GM12878 (cell line): ENCODE measurements around the gene ARHGAP26. TPM values are rescaled to one million over a fixed set of nuclear protein-coding genes. Genes with fewer than 3 reads are reported as not detected.

Source experiments
- ATF7 ChIP-seq: fragments of 450-650 bp; IDR thresholded peaks from 2 replicates; pipeline ENCODE4 v1.6.1; 2016; ENCODE audit warnings: low read depth, mild to moderate bottlenecking
- BCL11A ChIP-seq: IDR thresholded peaks from 2 replicates; pipeline ENCODE4 v1.6.1; 2011; ENCODE audit warnings: low read depth, low read length
- CBX3 ChIP-seq: fragments of 200-600 bp; sonication (generic); IDR thresholded peaks from 2 replicates; pipeline ENCODE4 v1.6.1; 2016; ENCODE audit warnings: low read depth, borderline replicate concordance
- CEBPB ChIP-seq, 2 experiments: fragments of 150-350 bp in 1 of 2; IDR thresholded peaks; 2 replicates each; pipeline ENCODE4 v1.6.1; 2012 to 2014; ENCODE audit warnings: low read depth in 2 of 2, low read length in 2 of 2, borderline replicate concordance in 1 of 2, inconsistent platforms in 1 of 2
- CHD1 ChIP-seq: IDR thresholded peaks from 2 replicates; pipeline ENCODE4 v1.6.1; 2012; ENCODE audit warnings: low read depth, low read length, improper control_type of control experiment
- CHD2 ChIP-seq: IDR thresholded peaks from 2 replicates; pipeline ENCODE4 v1.6.1; 2011; ENCODE audit warnings: low read depth, low read length, improper control_type of control experiment, borderline replicate concordance
- E2F4 ChIP-seq: IDR thresholded peaks from 2 replicates; pipeline ENCODE4 v1.6.1; 2012; ENCODE audit warnings: low read depth, low read length, improper control_type of control experiment
- HDGF ChIP-seq: fragments of 450-650 bp; IDR thresholded peaks from 2 replicates; pipeline ENCODE4 v1.6.1; 2016; ENCODE audit warnings: antibody characterized with exemption
- JUND ChIP-seq: IDR thresholded peaks from 2 replicates; pipeline ENCODE4 v1.6.1; 2012; ENCODE audit warnings: low read depth, mild to moderate bottlenecking, low read length, improper control_type of control experiment, moderate library complexity
- KLF5 ChIP-seq: fragments of 450-650 bp; IDR thresholded peaks from 2 replicates; pipeline ENCODE4 v1.6.1; 2014; ENCODE audit warnings: mild to moderate bottlenecking; ENCODE audit not compliant: partially characterized antibody
- MYC ChIP-seq: IDR thresholded peaks from 2 replicates; pipeline ENCODE4 v1.6.1; 2011; ENCODE audit warnings: mild to moderate bottlenecking, low read length, moderate library complexity, inconsistent platforms; ENCODE audit not compliant: insufficient read depth, insufficient replicate concordance, insufficient read length, severe bottlenecking
- NFIC ChIP-seq: IDR thresholded peaks from 2 replicates; pipeline ENCODE4 v1.6.1; 2012; ENCODE audit warnings: low read depth, mild to moderate bottlenecking, inconsistent platforms, low read length, moderate library complexity
- NR2C1 ChIP-seq: fragments of 450-650 bp; IDR thresholded peaks from 2 replicates; pipeline ENCODE4 v1.6.1; 2017; ENCODE audit warnings: antibody characterized with exemption, mild to moderate bottlenecking, moderate library complexity
- RAD21 ChIP-seq: IDR thresholded peaks from 2 replicates; pipeline ENCODE4 v1.6.1; 2011; ENCODE audit warnings: mild to moderate bottlenecking, low read depth, low read length, moderate library complexity; ENCODE audit not compliant: insufficient read depth
- RAD51 ChIP-seq: fragments of 450-650 bp; IDR thresholded peaks from 2 replicates; pipeline ENCODE4 v1.6.1; 2016; ENCODE audit warnings: moderate library complexity, mild to moderate bottlenecking, inconsistent platforms
- RB1 ChIP-seq: fragments of 450-650 bp; formaldehyde crosslinking; IDR thresholded peaks from 2 replicates; pipeline ENCODE4 v1.6.1; 2017; ENCODE audit warnings: mild to moderate bottlenecking, borderline replicate concordance
- RBBP5 ChIP-seq: fragments of 200-600 bp; sonication (generic); conservative IDR thresholded peaks from 2 replicates; pipeline ENCODE4 v1.6.1; 2016
- SMAD5 ChIP-seq: IDR thresholded peaks from 2 replicates; pipeline ENCODE4 v1.6.1; 2016; ENCODE audit warnings: antibody characterized with exemption, low read depth
- SMARCA5 ChIP-seq: fragments of 450-650 bp; IDR thresholded peaks from 2 replicates; pipeline ENCODE4 v1.6.1; 2017; ENCODE audit warnings: mild to moderate bottlenecking
- SUZ12 ChIP-seq: fragments of 200-600 bp; sonication (generic); IDR thresholded peaks from one replicate; pipeline ENCODE4 v1.6.1; 2018; ENCODE audit warnings: antibody characterized with exemption, mild to moderate bottlenecking; ENCODE audit not compliant: unreplicated experiment
- TAF1 ChIP-seq: IDR thresholded peaks from 2 replicates; pipeline ENCODE4 v1.6.1; 2011; ENCODE audit warnings: mild to moderate bottlenecking, low read depth, low read length, borderline replicate concordance
- TARDBP ChIP-seq: IDR thresholded peaks from 2 replicates; pipeline ENCODE4 v1.6.1; 2016; ENCODE audit warnings: borderline replicate concordance
- ZBTB4 ChIP-seq: fragments of 450-650 bp; formaldehyde crosslinking; IDR thresholded peaks from 2 replicates; pipeline ENCODE4 v1.4.0; 2022; ENCODE audit warnings: mild to moderate bottlenecking, moderate library complexity
- ZNF217 ChIP-seq: fragments of 450-650 bp; IDR thresholded peaks from 2 replicates; pipeline ENCODE4 v1.6.1; 2017; ENCODE audit warnings: antibody characterized with exemption, mild to moderate bottlenecking
- polyA plus RNA-seq, 11 experiments: library from polyadenylated mRNA; depleted of rRNA in 4 of 11; unstranded in 6 of 11; stranded (reverse) in 5 of 11; fragments of >200 nt; fragmentation: Nextera tagmentation in 4 of 11; fragmentation: Illumina TruSeq in 1 of 11; extraction: Ambion mirVana in 4 of 11; extraction: Trizol in 1 of 11; gene quantifications; 1 replicate in 1 of 11; 2 replicates in 10 of 11; pipeline versions ENCODE4 v1.2.1 to v1.2.3, GENCODE V29; 2011 to 2016; ENCODE audit warnings: inconsistent platforms in 2 of 11, missing spikeins in 2 of 11, low read depth in 1 of 11
- total RNA-seq, 4 experiments: library from RNA; depleted of rRNA in 3 of 4; stranded (reverse); fragments of >200 nt in 3 of 4; fragmentation: Illumina TruSeq in 1 of 4; extraction: Trizol in 1 of 4; gene quantifications; 2 replicates each; pipeline versions ENCODE4 v1.2.1 to v1.2.3, GENCODE V29; 2013 to 2021
- TF ChIP-seq, protein P1 (sequence below): IDR thresholded peaks from 2 replicates; pipeline ENCODE4 v1.6.1; 2011; ENCODE audit warnings: low read depth, low read length, improper control_type of control experiment, borderline replicate concordance
- TF ChIP-seq, protein P2 (sequence below): fragments of 450-650 bp; IDR thresholded peaks from 2 replicates; pipeline ENCODE4 v1.6.1; 2014; ENCODE audit warnings: mild to moderate bottlenecking

Gene ARHGAP26
- total and polyA plus RNA-seq, 10 of the 15 experiments (the other 5 are each of a cell fraction or from before 2014, with no cell fraction given), result 9.4 to 41.5 (median 19.3) TPM

GRCh38 chr5:143008809-143009521 lies 238.8 kb downstream of the ARHGAP26 start (continued):
- TF ChIP-seq, protein P1, sequence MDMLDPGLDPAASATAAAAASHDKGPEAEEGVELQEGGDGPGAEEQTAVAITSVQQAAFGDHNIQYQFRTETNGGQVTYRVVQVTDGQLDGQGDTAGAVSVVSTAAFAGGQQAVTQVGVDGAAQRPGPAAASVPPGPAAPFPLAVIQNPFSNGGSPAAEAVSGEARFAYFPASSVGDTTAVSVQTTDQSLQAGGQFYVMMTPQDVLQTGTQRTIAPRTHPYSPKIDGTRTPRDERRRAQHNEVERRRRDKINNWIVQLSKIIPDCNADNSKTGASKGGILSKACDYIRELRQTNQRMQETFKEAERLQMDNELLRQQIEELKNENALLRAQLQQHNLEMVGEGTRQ, result peak; percentile 64; the same call in 1 of the 2 replicates
- no peak for TF ChIP-seq SMAD5
- peak; percentile 96 for TF ChIP-seq BCL11A
- TF ChIP-seq SMARCA5, result peak; percentile 73
- TF ChIP-seq KLF5, result peak; percentile 98
- TF ChIP-seq ZNF217, result 0 out of 2 replicates have a peak, but pooled peaks have one; percentile 11
- no peak for TF ChIP-seq MYC
- peak; percentile 3; the same call in 1 of the 2 replicates for TF ChIP-seq NR2C1
- TF ChIP-seq SUZ12, result no peak
- peak; percentile 93 for TF ChIP-seq JUND
- no peak for TF ChIP-seq TARDBP
- TF ChIP-seq CHD2, result peak; percentile 92
- TF ChIP-seq E2F4, result no peak
- TF ChIP-seq, protein P2, sequence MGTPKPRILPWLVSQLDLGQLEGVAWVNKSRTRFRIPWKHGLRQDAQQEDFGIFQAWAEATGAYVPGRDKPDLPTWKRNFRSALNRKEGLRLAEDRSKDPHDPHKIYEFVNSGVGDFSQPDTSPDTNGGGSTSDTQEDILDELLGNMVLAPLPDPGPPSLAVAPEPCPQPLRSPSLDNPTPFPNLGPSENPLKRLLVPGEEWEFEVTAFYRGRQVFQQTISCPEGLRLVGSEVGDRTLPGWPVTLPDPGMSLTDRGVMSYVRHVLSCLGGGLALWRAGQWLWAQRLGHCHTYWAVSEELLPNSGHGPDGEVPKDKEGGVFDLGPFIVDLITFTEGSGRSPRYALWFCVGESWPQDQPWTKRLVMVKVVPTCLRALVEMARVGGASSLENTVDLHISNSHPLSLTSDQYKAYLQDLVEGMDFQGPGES, result no peak
- no peak for TF ChIP-seq TAF1
- peak; percentile 98 for TF ChIP-seq ATF7
- no peak for TF ChIP-seq RBBP5
- TF ChIP-seq NFIC, result peak; percentile 91
- no peak; the same call in 1 of the 2 replicates for TF ChIP-seq RB1
- TF ChIP-seq RAD51, result peak; percentile 94
- TF ChIP-seq RAD21, result 0 out of 2 replicates have a peak, but pooled peaks have one; percentile 30
- TF ChIP-seq CHD1, result no peak
- no peak for TF ChIP-seq CBX3
- peak in 1 of 2 experiments; percentile 88; a peak in 1 of 4 replicates for TF ChIP-seq CEBPB (IDR thresholded peaks at IDR 0.05; ENCODE audit: borderline replicate concordance in 1 of 2, low read depth in 2 of 2, low read length in 2 of 2)
- no peak for TF ChIP-seq ZBTB4 (CRISPR knock-in tag)
- TF ChIP-seq HDGF, result no peak
